GM18867 (cell line): ENCODE data around the gene TMCO4.

Source experiments
- ATAC-seq: cut with Tn5 transposase; IDR thresholded peaks from one replicate; pipeline ENCODE4 v1.9.1; 2021; ENCODE audit warnings: mild to moderate bottlenecking, moderate library complexity; ENCODE audit not compliant: unreplicated experiment

Gene TMCO4

DNA sequence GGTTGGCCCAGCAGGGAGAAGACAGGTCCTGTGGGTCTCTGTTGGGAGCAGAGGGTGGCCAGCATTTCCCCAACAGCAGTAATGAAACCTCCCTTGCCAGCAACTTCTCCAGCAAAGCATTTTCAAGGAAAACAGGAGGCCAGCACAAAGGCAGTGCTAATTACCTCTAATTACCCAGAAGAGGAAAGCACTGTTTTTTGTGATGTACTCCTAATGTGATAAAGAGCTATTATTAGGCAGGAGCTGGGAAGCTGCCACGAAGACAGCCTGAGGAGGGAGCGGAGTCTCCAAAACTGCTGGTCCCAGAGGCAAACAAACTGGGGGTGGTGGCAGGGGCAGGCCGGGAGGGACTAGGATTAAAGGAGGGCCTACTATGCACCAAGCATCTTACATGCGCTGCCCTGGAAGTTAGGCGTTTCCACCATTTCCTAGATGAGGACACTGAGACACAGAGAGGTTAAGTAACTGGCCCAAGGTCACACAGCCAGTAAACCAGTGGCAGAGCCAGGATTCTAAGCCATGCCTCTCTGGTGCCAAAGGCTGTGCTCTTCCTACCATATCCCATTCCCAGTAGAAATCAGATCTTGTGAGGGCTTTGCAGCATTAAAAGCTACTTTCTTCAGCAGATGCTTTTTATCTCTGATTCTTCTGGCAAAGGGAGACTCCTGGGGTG, 110.5 kb downstream of the TMCO4 start:
- no peak for ATAC-seq

DNA sequence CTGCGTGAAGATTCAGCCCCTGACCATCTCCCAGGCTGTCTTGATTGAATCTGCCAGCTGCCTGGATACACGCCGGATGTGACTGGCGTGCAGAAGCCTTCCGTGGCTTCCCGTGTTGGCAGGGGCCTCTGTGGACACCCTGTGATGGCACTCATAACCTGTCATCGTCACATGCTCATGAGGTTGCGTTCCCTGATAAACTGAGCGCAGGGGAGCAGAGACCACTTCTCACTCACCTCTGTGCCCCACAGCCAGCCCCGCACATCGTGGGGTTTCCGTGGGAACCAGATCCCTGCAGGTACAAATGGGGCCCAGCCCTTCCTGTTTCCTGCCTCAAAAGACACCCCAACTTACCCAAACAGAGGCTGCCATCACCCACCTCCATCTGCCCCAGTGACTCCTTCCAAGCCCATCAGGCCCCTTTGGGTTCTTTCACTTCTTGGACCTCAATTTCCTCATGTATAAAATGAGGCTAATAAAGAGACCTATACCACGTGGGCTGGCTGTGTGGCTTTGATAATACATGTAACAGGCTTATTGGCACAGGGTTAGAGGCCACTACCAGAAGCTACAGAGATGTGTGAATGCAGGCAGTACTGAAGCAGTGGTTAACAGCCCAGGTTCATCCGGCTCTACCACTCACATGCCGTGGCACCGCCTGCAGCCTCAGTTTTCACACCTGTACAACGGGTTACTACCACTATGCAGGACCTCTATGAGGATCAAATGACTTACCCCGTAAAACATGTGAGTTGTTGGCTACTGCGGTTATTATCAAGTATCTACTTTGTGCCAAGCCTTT, 111.5 kb downstream of the TMCO4 start:
- ATAC-seq, result no peak

DNA sequence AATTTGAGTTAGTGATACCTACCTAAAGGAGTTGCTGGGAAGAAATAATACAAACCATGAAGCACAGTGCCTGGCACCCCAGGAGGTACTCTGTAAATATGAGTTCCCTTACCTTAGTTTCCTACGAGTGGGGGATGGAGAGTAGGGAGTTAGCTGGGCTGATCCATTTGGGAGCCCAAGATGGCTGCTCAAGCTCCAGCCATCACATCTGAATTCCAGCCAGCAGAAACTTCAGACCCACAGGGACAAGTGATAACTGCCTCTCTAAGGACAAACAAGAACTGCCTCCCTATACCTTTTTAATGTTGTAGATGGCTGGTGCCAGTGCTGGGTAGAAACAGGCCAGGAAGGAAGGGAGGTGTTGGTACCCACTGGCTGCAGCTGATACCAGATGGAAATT, 112.3 kb downstream of the TMCO4 start:
- no peak for ATAC-seq

DNA sequence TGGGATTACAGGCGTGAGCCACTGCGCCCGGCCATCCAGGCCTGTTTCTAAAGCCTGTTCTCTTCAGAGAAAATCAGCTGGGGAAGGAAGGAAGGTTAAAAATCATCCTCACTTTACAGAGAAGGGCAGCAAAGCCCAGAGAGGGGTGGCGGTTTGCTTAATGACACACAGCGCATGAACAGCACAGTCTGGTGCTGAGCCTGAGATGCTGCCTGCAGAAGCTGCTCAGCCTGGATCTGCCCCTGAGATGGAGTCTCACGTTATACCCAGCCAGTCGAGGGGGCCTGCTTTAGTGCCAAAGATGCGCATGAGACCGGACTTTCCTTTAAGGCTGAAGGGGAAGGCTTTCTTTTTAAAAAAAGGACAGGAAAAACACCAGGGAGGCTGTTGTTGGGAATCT, 113.7 kb downstream of the TMCO4 start:
- no peak for ATAC-seq

DNA sequence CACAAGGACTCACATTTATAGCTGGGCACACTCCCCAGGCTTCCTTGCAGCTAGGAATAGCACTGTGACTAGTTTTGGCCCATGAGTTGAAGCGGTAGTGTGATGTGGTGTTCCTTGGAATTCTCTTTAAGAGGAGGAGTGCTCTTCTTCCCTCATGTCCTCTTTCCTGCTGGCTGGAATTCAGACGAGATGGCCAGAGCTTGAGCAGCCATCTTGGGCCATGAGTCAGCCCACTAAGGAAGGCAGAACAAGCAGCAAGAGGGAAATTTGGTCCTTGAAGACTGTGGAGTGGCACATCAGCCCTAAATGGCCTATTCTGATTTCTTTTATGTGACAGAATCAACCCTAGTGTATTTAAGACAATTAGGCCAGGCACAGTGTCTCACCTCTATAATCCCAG, 115.0 kb downstream of the TMCO4 start:
- no peak for ATAC-seq

DNA sequence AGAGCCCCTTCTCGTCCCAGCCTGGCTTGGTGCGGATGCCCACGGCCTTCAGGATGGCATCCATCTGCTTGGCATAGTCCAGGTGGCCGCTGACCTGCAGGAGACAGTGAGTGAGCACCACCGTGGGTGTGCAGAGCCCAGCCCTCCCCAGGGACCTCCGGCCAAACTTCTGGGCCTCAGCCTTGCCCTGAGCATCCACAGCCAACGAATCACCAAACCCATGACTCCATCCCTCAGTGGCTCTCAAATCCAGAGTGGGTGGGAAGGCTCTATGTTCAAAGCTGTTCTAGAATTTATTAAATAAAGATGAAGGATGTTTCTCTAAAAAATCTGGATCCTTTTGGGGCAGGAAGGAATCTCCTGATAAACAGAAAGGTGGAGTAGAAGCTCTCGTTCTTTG, 116.4 kb downstream of the TMCO4 start:
- ATAC-seq, result no peak

DNA sequence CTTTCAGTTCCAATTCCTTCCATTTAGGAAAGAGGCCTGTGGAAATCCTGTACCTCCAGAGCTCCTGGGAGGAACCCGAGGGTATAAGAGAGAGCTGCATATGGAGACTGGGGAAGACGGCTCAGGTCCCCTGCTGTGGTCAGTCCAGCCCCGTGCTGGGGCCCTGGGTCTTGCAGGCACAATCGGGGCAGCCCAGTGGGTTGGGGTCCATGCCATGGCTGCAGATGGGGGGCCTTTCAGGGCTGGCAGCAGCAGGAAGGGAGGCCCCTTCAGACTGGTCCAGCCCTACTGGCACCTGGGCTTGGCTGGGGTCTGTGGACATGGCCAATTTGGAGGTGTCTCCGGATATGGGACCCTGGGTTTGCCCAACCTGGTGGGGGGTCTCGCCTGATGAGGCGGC, 116.8 kb downstream of the TMCO4 start:
- no peak for ATAC-seq

DNA sequence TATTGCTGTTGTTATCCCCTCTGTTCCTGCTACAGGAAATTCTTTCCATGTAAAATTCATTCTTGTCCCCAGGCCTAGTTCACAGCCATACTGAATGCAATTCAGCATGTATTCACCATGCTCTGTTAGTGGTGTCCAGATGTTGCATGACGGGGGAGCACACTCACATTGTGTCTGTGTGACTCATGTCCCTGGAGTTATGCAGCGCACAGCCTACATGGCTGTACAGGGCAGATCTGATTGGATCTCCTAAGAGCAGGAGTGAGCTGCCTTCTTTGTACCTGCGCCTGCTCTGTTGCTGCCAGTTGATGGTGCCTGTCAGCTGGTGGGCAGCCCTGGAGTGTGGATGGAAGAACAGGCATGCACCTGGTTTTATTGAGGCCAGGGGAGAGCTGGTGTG, 117.5 kb downstream of the TMCO4 start:
- no peak for ATAC-seq

DNA sequence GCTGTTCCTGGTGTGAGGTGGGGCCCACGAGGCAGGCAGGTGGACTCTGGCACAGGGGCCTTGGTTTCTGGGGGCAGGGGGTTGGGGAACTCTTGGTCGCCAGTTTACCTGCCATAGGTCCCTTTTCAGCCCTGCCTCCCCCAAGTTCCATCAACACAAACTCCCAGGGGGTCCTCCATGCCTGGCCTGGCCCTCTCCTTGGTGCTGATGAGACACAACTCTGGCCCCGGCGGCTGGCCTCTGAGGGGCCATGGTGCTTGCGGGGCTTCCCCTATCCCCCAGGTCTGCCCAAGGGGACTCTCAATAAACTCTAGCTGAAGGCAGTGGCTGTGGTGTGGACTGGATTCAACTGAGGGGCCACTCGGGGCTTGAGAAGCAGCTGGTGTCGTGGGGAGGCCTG, 119.1 kb downstream of the TMCO4 start:
- no peak for ATAC-seq

DNA sequence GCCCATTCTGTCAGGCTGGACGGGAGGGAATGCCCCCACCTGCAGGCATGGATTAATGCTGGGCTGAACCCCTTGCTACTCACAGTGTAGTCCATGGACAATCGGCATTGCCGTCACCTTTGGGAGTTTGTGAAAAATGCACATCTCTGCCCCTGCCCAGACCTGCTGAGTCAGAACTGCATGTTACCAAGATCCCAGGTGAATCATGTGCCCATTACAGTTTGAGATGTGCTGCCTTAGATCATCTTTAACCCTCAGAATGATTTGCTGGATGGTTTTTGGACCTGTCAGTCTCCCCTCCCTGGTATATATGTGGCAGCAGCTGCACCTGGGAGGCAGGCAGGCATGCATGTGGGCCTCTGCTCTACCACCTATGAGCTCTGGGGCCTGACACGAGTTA, 120.0 kb downstream of the TMCO4 start:
- ATAC-seq, result no peak

DNA sequence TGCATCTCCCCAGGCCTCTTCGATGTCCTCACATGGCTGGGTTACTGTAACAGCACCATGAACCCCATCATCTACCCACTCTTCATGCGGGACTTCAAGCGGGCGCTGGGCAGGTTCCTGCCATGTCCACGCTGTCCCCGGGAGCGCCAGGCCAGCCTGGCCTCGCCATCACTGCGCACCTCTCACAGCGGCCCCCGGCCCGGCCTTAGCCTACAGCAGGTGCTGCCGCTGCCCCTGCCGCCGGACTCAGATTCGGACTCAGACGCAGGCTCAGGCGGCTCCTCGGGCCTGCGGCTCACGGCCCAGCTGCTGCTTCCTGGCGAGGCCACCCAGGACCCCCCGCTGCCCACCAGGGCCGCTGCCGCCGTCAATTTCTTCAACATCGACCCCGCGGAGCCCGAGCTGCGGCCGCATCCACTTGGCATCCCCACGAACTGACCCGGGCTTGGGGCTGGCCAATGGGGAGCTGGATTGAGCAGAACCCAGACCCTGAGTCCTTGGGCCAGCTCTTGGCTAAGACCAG, 120.7 kb downstream of the TMCO4 start:
- ATAC-seq, result no peak

DNA sequence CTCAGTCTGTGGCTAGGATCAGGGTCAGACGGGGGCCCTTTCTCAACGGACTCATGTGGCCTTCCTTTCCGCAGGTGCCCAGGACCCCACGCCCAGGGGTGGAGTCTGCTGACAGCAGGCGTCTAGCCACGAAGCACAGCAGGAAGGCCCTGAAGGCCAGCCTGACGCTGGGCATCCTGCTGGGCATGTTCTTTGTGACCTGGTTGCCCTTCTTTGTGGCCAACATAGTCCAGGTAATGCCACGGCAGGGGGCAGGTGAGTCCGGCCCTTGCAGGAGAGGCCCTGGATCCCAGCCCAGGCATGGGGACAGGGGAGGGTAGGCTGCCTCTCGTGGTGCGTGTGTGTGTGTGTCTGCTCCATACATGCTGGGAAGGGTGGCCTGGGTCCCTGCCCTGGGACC, 121.2 kb downstream of the TMCO4 start:
- ATAC-seq, result no peak

DNA sequence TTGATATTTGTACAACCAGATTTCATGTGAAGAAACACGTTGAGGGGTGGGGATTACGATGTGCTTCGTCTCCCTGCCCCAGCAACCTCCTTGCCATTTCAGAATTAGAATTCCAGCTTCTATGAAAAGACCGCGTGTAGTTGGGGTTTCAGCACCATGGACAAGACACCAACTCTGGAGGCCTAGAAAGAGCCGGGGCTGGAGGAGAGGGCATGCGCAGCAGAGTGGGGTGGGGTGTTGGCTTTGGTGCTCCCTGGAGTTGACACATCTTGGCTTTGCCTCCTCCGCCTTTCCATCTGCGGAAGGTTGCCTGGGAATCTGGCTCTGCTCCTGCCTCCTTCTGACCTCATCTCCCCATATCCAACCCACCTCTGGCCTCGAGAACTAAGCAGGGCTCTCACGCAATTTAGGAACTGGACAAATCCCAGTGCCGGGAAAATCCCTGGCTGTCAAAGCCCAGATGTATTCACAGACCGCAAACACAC, 123.2 kb downstream of the TMCO4 start:
- no peak for ATAC-seq

DNA sequence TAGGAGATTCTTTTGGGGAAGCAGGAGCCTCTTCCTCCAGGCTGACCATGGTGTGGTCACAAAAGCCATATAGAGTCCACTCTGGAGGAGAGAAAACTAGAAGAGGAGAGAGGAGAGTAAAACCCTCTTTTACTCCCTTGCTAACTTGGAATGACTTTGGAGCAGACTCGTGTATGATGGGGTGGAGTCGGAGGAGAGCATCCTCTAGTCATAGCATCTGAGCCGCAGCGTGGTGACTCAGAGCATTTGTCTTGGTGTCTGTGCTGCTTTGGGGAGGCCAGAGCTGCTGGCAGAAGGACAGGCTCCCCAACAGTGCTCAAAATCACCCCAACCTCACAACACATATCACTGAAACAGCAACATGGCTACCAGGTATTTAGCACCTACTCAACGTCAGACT, 123.9 kb downstream of the TMCO4 start:
- ATAC-seq, result no peak

DNA sequence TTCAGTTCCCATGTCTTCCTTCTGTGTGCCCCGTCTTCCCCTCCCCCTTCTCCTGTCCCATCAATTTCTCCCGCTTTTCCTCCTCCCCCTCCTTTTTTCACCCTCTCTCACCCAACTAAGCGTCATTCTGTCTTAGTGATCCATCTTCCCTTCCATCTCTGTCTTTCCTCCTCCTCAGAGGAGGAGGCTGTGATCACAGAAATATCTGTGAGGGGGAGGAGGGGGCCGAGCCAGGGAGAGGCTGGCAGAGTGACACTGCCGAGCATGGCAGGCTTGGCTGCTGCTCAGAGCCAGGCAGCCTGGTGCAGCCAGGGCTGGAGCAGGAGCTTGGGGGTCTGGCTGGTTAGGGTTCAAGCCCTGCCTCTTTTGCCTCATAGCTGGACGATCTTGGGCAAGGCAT, 127.5 kb downstream of the TMCO4 start:
- no peak for ATAC-seq

DNA sequence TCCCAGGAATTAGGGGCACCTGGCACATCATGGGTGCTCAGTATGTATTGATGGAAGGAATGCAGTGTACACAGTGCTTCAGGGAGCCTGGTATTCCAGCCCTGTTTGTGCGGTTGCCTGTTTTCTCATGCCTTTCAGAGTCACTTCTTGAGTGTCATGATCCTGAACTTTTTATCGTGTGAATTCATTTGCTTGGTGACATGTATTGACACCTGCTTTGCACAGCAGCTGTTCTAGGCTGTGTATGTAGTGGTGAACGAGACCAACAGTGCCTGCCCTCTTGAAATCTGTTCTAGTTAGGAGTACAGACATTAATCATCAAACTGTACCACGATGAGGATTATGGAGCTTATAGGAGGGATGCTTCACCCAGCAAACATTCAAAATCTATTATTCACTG, 128.9 kb downstream of the TMCO4 start:
- ATAC-seq, result no peak

DNA sequence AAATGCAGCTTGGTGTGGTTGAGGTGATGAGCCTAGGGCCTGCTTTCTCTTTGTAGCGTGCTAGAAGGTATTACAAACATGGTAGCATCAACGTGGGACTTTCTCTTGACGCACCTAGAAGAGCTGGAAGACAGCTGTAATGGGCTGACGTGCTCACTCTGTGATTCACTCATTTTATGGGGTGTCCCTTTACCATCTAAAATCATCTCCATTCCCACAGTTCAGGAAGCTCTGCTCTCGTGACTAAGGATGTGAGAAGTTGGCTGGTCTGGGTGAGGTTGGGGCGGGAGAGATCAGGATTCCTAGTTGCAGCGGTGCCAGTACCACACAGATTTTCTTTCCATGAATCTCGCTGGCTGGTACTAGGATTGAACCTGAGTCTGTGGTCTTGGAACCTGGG, 130.8 kb downstream of the TMCO4 start:
- no peak for ATAC-seq

DNA sequence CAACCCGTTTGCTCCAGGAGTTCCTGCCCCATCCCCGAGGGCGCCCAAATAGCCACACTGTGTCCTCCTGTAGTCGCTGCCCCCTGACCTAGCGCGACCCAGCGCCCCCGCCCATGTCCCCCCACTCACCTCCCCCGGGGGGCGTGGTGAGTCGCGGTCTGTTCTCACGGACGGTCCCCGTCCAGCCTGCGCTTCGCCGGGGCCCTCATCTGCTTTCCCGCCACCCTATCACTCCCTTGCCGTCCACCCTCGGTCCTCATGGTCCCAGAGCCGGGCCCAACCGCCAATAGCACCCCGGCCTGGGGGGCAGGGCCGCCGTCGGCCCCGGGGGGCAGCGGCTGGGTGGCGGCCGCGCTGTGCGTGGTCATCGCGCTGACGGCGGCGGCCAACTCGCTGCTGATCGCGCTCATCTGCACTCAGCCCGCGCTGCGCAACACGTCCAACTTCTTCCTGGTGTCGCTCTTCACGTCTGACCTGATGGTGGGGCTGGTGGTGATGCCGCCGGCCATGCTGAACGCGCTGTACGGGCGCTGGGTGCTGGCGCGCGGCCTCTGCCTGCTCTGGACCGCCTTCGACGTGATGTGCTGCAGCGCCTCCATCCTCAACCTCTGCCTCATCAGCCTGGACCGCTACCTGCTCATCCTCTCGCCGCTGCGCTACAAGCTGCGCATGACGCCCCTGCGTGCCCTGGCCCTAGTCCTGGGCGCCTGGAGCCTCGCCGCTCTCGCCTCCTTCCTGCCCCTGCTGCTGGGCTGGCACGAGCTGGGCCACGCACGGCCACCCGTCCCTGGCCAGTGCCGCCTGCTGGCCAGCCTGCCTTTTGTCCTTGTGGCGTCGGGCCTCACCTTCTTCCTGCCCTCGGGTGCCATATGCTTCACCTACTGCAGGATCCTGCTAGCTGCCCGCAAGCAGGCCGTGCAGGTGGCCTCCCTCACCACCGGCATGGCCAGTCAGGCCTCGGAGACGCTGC, 133.9 kb downstream of the TMCO4 start:
- no peak for ATAC-seq

DNA sequence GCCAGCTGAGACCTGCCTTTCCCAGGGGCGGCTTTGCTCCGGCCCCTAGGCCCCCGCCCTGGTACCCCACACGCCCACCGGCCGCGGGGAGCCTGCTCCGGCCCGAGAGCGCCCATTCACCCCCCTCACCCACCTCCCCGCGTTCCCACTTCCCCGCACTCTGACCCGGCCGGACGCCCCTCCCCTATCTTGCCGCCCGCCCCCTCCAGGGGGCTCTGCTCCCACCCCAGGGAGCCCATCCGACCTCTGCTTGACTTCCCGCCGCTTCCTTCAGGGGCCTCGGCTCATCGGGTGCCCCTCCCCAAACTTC, 134.6 kb downstream of the TMCO4 start:
- no peak for ATAC-seq

DNA sequence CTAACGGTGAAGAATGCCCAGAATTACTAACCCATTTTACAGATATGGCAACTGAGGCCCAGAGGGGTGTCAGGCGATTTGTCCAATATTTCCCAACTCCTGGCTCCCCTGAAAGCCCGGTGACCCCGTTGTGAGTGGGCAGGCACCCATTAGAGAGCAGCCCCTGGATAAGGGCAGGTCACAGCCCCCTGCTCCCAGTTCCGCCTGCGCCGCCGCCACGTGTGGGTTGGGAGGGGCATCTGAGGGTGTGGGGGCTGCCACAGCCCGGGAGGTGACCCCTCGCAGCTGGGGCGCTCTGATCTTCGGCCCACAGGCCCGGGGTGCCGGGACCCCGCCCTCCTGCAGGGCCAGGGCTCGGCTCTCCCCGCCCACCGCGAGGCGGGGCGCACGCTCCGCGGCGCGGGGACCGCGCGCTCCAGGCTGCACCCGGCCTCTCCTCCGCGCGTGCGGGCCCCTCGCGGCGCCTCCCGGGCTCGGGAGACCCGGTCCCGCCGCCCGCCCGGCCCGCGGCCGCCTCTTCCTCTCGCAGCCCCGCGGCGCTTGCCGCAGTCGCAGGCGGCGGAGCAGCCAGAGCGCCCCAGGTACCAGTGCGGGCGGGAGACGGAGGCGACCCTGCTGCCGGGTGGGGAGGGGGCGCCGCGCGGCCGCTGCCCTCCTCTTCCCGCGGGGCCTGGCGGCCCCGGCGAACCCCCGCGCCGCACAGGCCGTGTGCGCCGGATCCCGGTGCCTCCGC, 135.1 kb downstream of the TMCO4 start, which contains the start of gene HTR6:
Gene HTR6, plus strand, starts transcription at position 423 of the 733 bp plus-strand sequence. CDS start 879 bp downstream, outside the sequence.
- no peak for ATAC-seq
